HT1080 (cell line): ENCODE data around the gene TNXB. TPM values are rescaled to one million over a fixed set of nuclear protein-coding genes. Genes with fewer than 3 reads are reported as not detected.
A peak's percentile ranks its signal among the peaks of the same experiment; 100 is the strongest.

Experiments used
- DNase-seq: peaks from one replicate; pipeline ENCODE4 v3.0.0-alpha.2; 2015; ENCODE audit warnings: low read depth
- polyA plus RNA-seq, 2 experiments: library from polyadenylated mRNA; depleted of rRNA; stranded (reverse); fragments of >200 nt; gene quantifications; 2 replicates each; pipeline ENCODE4 v1.2.3, GENCODE V29; 2015
- total RNA-seq: library from RNA; depleted of rRNA; stranded (reverse); fragments of >200 nt; shearing (Covaris generic); gene quantifications from 2 replicates; pipeline ENCODE4 v1.2.3, GENCODE V29; 2014; rRNA removed

The TNXB gene, protein sequence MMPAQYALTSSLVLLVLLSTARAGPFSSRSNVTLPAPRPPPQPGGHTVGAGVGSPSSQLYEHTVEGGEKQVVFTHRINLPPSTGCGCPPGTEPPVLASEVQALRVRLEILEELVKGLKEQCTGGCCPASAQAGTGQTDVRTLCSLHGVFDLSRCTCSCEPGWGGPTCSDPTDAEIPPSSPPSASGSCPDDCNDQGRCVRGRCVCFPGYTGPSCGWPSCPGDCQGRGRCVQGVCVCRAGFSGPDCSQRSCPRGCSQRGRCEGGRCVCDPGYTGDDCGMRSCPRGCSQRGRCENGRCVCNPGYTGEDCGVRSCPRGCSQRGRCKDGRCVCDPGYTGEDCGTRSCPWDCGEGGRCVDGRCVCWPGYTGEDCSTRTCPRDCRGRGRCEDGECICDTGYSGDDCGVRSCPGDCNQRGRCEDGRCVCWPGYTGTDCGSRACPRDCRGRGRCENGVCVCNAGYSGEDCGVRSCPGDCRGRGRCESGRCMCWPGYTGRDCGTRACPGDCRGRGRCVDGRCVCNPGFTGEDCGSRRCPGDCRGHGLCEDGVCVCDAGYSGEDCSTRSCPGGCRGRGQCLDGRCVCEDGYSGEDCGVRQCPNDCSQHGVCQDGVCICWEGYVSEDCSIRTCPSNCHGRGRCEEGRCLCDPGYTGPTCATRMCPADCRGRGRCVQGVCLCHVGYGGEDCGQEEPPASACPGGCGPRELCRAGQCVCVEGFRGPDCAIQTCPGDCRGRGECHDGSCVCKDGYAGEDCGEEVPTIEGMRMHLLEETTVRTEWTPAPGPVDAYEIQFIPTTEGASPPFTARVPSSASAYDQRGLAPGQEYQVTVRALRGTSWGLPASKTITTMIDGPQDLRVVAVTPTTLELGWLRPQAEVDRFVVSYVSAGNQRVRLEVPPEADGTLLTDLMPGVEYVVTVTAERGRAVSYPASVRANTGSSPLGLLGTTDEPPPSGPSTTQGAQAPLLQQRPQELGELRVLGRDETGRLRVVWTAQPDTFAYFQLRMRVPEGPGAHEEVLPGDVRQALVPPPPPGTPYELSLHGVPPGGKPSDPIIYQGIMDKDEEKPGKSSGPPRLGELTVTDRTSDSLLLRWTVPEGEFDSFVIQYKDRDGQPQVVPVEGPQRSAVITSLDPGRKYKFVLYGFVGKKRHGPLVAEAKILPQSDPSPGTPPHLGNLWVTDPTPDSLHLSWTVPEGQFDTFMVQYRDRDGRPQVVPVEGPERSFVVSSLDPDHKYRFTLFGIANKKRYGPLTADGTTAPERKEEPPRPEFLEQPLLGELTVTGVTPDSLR (N-terminal part only)
- 0.10 and 0.37 TPM in 2 replicates for total RNA-seq
- 0.02 and 0.08 TPM in 2 replicates for polyA plus RNA-seq (2015; cell fraction: cytosol; rRNA removed)
- polyA plus RNA-seq (2015; cell fraction: nucleus; rRNA removed): 0.76 and 0.87 TPM in 2 replicates

DNA sequence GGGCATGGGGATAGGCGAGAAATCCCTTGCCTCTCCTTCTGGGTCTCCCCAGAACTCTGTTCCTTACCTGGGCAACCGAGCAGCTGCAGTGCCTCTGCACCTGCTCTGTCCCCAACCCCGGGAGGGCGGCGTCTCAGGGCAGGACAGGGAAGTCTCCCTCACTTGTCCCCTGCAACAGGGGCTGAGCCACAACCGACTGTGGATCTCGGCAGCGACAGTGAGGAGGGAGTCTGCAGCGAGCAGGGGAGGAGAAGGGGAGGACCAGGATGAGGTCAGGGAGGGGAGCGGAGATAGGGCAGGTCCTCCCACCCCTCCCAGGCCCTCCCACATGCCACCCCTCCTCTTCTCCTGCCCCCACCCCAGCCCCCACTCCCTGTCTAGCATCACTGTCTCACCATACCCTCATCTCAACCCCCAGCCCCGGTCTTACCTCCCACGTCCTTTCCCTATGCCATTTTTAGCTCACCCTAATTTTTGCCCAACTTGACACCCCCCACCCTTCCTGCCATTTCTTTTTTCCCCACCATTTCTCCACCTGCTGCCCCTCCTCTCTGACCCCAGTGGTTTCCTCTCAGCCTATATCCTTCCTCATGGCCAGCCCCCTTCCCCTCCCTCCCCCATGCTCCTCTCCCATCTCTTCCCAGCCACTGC, at the start of gene TNXB:
TSS of gene TNXB (minus strand) at position 225 of the 651 bp plus-strand sequence. CDS start 11,140 bp downstream, outside the sequence.
- no peak for DNase-seq

DNA sequence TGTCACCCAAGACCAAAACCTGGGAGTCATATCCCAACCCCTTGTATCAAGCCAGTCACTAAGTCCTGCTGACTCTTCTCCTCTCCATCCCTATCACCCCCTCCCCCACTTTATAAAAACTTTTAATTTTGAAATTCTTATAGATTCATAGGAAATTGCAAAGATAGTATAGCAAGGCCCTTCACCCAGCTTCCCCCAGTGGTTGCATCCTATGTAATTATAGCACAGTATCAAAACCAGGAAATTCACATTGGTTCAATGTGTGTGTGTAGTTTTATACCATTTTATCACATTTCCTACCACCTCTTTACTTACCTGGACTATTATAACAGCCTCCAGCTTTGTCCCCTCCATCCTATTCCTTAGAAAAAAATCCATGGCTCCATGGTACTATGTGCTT, 48.9 kb upstream of the TNXB start:
- no peak for DNase-seq

DNA sequence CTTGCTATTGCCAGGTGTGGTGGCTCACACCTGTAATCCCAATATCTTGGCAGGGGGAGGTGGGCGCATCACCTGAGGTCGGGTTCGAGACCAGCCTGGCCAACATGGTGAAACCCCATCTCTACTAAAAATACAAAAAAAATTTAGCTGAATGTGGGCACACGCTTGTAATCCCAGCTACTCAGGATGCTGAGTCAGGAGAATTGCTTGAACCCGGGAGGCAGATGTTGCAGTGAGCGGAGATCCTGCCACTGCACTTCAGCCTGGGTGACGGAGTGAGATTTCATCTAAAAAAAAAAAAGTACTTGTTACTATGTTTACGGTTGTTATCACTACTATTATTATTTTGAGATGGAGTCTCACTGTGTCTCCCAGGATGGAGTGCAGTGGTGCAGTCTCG, 47.8 kb upstream of the TNXB start:
- DNase-seq: no peak

DNA sequence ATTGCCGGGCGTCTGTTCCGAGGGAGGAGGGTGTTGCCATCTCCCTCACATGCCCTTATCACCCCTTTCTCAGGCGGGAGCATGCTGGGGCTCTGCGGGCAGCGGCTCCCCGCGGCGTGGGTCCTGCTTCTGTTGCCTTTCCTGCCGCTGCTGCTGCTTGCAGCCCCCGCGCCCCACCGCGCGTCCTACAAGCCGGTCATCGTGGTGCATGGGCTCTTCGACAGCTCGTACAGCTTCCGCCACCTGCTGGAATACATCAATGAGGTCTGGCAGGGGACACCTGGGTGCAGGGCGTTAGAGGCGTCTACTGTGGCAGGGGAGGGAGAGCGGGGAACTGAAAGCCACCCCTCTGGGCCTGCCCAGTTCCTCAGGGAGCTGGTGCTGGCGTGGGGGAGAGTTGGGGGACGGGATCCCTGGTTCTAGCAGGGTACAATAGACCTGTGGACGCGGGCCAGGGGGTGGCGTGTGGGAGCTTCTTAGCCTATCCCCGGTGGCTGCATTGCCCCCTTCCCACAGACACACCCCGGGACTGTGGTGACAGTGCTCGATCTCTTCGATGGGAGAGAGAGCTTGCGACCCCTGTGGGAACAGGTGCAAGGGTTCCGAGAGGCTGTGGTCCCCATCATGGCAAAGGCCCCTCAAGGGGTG, 45.5 kb upstream of the TNXB start:
- DNase-seq: peak; percentile 50

DNA sequence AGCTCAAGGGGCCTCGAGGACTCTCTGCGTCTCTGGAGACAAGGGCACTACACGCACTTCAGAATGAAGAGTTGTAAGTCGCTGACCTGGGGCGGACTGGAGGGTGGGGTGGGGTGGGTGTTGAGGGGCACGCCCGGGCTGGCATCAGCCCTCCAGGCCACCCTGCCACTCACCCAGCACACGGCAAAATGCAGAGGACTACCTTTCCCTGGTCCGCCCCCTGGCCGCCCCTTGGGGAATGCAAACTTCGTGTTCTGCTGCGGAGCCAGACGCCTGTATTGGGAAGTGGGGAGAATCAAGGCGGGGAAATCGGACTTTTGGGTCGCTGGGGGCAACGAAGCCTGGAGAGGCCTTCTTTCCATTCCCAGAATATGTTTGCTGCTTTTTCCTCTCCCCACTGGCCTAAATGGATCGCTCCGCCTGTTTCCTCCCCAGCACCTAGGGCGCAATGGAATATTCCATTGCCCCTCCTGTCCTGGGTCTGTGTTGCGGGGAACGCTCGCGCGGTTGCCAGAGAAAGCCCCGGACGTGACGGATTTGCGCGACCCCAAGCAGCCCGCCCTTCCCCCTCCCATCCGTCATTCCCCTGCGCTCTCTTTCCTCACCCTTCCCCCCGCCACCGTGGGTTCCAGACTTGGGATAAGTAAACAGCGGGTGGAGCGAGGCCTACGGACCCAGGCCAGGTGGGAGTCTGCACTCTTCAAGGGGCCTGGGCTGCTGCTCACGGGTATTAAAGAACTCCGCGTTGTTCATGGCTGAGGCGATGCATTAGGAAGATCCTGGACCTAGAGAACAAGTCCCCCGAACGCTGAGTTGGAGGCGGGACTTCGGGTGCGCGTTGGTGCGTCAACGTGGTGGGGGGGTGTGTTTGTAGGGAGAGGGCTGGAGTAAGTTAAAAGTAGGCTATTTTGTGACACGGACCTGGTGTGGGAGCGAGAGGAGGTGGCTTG, 44.7 kb upstream of the TNXB start, which contains the start of gene PPT2:
TSS of gene PPT2 (plus strand) at position 578 of the 950 bp plus-strand sequence. CDS start 454 bp downstream, outside the sequence.
- peak; percentile 85 for DNase-seq

DNA sequence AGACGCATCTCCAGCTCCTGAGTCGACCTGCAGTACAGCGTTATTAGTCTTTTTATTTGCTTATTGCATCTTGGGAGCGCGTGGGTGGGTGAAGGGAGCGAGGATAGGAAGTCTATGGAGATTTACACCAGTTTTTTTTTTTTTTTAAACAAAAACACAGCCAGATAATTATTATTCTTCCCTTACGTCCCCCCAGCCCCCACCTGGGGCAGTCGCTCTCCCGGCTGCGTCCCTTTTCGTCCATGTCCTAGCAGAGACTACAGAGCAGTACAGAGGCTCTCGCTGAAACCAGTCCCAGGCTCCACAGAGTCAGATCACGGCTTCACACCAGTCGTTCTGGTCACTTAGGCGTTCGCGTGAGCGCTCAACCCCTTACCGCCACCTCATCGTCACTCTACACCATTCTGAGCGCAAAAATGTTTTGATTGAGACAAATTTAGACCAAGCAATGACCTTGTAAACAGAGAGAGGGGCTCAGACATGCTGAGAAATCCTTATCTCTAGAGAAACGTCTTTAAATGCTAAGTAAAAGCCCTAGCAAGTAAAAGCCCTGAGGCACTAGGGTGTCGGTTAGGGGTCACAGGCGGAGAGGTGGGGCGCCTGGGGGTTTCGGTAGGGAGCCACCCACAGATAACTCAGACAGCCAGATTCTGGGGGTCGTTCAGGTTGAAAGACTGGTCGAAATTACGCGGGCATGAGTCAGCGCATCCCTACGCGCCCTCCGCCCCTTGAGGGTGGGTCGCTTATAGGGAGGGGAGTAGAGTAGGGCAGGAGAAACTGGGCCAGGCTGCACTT, 43.8 kb upstream of the TNXB start:
- no peak for DNase-seq

DNA sequence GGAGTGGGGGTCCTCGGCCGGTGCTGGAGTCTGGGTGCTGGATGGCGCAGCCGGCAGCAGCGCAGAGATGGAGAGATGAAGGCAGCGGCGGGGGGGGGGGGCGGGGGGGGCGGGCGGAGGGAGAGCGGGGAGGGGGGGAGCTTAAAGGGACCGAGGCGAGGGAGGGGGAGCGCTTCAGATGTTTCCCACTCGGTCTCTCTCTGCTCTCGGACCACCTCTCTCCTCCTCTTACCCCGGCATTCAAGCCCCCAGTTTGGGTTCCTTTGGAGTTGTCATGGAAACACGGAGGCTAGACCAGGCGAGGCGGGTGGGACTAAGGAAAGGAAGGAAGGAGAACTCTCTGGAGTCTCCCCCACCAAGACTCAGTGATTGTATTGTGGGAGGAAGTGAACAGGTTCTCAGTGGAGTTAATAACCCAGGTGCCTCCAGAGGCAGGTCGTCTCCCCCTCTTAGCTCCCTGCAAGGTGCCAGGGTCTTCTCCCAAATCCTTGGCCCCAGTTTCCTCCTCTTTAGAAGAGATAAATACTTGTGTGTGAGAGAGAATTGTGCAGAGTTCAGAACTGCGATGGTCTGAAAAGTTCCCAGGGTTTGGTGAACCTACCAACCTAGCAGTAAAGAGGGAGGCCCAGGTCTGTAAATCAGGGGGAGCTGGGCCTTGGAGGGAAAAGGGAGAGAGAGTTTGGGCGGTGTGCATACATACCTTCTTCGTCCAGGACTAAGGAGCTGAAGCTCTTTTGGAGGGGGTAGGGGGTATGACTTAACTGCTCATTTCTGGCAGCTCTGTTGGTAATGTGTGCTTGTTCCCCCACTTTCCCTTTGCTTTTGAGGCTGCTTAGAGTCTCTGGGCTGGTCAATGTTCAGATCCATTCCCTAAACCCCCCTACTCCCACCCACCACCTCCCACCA, 43.0 kb upstream of the TNXB start, which contains the start of gene PRRT1:
TSS of gene PRRT1 (minus strand) at position 77 of the 906 bp plus-strand sequence. CDS start 112 bp downstream, outside the sequence.
- DNase-seq: no peak

DNA sequence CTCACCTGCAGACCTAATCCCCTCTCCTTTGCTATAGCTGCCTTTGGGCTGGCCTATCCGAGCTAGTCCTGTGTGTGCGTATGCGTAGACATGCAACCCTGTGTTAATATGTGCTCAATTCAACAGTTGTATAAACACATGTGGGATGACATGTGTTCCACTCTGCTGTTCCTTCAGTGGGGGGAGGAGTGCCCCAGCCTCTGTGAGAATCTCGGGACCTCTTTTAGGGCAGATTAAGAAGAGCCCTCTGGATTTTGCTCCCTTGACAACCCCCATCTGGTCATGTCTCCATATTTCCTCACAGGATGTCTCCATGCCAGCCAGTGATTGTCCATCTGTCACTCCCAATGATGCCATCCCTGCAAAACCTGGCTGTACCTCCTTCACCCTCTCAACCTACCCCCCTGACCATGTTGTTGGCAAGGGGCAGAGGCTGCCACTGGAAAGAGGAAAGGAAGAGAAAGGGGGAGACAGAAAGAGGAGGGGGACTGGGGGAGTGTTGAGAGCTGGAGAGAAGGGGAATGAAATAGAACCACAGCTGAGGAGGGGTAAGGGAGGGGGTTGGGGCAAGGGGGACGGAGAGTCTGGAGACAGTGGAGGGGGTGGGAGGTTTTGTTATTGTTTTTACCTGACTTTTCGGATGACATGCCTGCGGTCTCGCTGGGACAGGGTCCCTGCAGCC, 42.2 kb upstream of the TNXB start:
- DNase-seq: no peak

DNA sequence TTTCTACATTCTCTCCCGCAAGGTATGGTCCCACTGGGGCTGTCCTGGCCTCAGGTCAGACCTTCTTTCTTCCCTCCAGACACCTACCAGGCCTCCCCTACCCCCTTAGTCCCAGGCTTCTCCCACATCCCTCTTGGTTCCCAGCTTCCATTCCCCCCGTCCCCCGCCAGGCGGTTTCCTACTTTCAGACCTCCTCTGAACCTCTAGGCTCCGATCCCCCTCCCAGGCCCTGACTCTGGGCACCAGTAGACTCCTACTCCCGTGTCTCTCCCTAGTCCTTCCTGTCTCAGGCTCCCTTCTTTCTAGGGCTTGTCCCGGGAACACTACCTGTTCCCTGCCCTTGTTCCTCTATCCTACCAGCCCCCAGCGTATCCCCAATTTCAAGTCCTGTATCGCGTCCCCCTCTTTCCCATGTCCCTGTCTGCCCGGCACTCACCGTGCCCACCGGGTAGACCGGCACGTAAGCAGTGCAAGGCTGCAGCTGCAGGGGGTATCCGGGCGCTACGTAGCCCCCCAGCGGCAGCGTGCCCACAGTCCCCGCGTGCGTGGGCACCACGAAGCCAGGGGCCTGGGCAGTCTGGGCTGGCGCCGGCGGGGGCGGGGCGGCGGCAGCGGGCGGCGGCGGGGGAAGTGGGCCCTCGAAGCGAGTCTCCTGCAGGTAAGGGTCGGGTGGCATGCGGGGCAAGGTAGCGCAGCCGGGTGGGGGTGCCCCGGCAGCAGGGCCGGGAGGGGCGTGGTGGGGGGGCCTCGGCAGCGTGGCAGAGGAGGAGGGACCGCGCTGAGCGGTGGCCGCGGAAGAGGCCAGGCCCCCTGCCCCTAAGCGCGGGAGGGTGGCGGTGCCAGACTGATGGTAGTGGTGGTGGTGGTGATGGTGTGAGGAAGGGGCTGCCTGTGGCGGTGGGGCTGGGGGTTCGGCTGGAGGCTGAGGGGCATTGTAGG, 41.1 kb upstream of the TNXB start:
- DNase-seq: no peak

DNA sequence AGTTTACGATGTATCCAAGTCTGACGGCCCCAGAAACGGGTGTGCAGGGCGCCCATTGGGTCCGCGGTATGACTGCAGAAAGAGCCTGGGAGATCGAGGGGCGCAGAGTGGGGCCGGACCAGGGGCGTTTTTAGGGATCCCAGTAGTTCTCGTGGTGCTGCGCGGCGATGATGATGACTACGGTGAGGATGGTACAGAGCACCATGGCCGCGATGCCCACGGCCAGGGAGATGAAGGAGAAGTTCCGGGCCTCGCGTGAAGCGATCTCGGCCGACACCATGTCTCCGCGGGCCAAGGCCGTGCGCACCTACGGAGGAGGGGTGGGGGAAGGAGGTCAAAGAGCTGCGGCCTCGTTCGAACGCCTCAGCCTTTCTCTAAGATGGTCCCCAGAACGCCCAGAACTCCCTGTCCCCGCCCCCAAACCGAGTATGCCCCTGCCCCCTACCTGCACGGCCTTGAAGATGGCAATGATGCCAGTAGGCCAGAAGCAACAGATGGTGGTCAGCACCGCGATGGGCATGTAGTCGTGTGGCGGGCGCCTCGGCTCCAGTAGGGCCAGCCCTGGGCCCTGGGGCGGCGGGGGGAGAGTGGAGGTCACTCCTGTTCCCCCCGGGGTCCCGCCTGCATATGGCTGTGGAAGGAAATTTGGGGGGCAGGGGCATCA, 40.1 kb upstream of the TNXB start:
- no peak for DNase-seq

DNA sequence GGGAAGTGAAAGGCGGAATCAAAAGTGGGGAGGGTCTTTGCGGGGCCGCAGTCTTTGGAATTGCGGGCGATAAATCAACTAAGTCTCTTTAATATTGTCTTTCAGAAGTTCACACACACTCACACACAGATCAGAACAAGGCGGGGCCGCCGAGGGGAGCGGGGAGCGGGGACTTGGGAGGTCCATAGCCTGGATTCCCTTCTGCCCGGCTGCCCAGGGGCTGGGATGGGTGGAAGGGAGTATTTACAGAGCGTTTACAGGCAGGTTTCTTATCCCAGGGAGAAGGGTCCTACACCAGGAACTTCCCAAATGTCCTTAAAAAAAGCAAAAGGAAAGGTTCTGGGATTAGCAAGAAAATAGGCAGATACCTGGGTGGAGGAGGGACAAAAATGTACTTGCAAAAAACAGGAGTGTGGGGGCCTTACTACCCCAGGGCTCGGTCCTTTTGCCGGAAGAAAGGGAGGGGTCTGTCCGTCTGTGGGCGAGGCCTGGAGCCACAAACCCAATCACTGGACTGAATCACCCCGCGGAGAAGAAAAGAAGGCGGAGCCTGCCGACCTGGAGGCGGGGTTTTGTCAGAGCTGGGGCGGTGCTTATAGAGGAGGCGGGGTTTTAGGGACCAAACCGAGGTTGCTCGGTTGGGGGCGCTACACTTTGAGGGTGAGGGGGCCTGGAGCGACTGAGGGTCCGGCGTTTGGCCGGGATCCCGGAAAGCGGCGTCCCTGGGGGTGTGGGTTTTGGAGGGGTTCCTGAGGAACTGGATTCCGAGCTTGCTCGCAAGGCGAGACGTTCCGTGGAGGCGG, 39.4 kb upstream of the TNXB start:
- no peak for DNase-seq

DNA sequence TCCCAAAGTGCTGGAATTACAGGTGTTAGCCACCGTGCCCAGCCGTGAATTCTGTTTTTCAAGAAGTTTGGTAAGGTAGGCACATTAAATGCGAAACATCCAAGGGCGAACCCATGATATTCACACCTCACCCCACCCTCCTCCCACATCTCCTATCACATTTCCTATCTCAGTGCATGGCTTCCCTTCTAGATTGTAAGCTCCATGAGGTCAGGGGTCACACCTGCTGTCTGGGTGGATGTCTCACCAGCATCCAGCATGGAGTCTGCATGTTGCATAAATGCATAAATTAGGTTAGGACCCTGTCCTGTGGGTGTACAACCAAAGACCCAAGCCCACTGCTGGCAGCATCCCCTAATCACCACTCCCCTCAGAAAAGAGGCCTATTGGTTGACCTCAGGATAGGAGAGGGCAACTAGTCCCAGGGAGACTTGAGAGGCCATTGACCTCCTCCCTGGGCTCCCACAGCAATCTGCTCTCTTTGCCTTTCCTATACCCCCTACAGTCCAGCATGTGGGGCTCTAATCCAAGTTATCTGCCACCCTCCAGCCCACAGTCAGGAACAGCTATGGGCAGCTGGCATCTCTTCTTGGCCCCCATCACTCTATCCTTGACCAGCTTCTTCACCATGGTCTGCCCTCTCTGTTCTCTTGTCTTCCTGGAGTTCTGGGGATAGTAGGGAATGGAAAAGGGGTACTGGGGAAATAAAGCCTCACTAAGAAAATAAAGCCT, 38.4 kb upstream of the TNXB start:
- DNase-seq: no peak

DNA sequence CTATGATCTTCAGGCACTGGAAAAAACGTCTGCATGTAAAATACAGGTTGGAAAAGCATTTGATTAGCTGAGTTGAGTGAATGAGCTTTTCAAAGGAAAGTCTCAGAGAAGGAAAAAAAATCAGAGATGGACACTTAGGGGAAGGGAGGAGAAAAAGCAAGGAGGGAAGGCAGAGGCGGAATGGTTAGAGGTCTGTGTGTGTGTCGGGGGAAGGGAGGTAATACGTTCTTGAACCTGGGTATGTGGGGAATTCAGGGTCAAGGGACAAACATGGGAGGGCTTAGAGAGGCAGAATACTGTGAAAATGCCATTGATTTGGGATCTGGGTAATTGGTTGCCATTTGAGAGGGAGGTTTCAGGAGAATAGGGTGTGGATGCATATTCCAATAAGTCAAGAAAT, 37.5 kb upstream of the TNXB start:
- no peak for DNase-seq
